Activated CD8-positive, alpha-beta memory T cell treated with anti-CD3 and anti-CD28 coated beads for 36 hours (primary cell): ENCODE results near the gene RBM42. TPM values are rescaled to one million over a fixed set of nuclear protein-coding genes. Genes with fewer than 3 reads are reported as not detected.
"Not testable (repeated sequence)": the region's sequence is repeated elsewhere in the genome, so short reads cannot be mapped to it uniquely, and the experiment has no call there.

Source experiments
- CTCF ChIA-PET: fragments of 350-600 bp; sonication (Branson Sonifier 250); formaldehyde crosslinking; loops from one replicate; lab custom pipeline; 2021; ENCODE audit warnings: antibody characterized with exemption; lab: Charles Lee
- POLR2A ChIA-PET: fragments of 350-600 bp; sonication (Branson Sonifier 250); formaldehyde crosslinking; loops from one replicate; lab custom pipeline; 2021; ENCODE audit warnings: antibody characterized with exemption; lab: Charles Lee
- total RNA-seq, 2 experiments: library from RNA; stranded (reverse); gene quantifications; one replicate each; pipeline ENCODE4 v1.2.3, GENCODE V29; 2021

Gene RBM42, protein sequence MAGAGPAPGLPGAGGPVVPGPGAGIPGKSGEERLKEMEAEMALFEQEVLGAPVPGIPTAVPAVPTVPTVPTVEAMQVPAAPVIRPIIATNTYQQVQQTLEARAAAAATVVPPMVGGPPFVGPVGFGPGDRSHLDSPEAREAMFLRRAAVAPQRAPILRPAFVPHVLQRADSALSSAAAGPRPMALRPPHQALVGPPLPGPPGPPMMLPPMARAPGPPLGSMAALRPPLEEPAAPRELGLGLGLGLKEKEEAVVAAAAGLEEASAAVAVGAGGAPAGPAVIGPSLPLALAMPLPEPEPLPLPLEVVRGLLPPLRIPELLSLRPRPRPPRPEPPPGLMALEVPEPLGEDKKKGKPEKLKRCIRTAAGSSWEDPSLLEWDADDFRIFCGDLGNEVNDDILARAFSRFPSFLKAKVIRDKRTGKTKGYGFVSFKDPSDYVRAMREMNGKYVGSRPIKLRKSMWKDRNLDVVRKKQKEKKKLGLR
- 100 to 1,000 TPM; 102 to 104 TPM for total RNA-seq

DNA sequence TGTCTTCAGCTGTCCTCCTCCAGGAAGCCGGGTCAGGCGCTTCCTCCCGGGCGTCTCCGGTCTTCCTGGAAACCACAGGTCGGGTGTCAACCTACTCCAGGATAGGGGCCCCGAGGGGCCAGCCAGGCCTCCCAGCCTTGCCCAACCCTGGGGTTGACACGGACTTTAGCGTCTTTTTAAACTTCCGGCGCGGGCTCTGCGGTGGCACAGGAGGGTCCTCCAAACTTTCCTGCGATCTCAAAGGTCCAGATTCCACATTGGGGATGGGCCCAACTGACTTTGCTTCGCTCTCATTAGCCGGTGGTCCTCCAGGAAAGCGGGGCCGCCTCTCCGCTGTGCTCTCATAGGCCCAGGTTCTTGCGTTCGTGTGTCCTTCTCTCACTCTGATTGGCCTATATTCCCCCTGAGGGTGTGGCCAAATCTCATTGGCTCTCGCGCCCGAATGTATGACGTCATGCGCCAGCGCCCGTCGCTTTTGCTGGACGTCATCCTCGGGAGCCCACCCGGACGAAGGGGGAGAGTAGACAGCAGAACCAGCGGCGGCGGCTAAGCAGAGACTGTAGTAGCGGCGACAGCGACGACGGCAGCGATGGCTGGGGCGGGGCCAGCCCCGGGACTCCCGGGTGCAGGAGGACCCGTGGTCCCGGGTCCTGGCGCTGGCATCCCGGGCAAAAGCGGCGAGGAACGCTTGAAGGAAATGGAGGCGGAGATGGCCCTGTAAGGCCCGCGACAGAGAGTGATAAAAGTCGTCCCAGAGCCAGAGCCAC is at the start of gene RBM42:
Gene RBM42 (plus strand): TSS at position 472 of the 767 bp plus-strand sequence. CDS start 118 bp downstream, at position 590.
- POLR2A ChIA-PET, result no interaction called here
- CTCF ChIA-PET, result no interaction called here

DNA sequence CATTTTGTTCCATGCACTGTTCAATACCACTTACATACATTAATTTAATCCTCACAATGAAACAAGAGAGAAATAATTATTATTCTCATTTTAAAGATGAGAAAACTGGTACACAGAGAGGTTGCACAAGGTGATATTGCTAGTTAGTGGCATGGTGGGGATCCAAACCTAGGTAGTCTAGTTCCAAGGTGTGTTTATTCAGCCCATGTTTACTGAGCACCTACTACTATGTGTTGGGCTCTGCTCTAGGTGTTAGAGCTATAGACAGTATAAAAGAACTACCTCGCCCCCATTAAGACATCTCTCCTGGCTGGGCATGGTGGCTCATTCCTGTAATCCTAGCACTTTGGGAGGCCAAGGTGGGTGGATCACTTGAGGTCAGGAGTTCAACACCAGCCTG is 46.1 kb upstream of the RBM42 start:
- POLR2A ChIA-PET, result no interaction called here
- CTCF ChIA-PET, result no interaction called here

DNA sequence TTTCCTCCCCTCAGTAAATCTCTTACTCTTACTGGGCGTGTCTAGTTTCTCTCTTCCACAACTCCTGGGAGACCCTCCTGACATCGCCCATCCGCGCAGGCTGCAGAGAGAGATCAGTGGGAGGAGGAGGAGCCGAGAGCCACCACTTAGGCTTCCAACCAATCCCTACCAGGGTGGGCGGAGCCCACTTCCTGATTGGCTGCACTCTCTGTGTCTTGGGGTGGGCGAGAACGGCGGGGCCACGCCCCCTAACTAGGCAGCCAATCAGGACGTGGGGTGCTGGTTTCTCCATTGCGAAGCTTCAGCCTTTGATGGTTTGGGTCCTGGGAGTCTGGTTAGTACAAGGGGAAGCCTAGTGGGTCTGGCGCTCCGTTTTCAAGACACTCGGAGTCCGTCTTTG is 43.0 kb upstream of the RBM42 start, which contains the start of gene PMIS2:
Gene PMIS2 (plus strand): TSS at position 326 of the 400 bp plus-strand sequence. CDS start 87 bp downstream, outside the sequence.
- ChIA-PET POLR2A (no interaction called here), CTCF (interaction anchor here (0.7 kb wide), 1 partner anchor 162 kb away, joined by 3 read pairs; no protein-coding TSS in a partner anchor)

DNA sequence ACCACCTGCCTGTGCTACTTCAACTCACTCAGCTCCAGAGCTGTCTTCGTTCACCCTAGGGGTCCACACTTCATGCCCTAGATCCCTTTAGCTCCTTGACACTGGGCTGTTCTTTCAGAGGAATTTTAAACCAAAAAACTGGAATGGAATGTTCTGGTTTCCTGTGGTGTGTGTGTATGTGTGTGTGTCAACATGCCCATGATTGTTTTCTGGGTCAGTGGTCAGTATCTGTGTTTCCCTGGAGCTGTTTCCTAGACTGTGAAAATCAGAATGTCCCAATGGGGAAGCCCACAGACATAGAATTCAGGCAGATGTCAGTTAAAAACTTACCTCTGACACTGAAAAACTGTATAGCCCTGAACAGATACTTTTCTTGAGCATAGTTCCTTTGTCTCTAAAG is 41.5 kb upstream of the RBM42 start:
- CTCF ChIA-PET, result no interaction called here

DNA sequence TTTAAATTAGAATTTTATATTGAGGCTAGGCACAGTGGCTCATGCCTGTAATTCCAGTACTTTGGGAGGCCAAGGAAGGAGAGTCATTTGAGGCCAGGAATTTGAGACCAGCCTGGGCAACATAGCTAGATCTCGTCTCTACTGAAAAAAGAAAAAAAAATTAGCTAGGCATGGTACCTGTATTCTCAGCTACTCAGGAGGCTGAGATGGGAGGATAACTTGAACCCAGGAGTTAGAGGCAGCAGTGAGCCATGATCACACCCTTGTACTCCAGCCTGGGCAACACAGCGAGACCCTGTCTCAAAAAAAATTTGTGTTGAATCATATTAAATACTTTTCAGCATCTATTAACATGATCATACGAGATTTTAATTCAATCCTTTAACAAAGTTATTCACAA is 38.0 kb upstream of the RBM42 start:
- POLR2A ChIA-PET, result interaction anchor here (0.6 kb wide), 1 partner anchor 17 kb away, joined by 4 read pairs; no protein-coding TSS in a partner anchor

More for the DNA sequence above, 41.5 kb upstream of the RBM42 start:
- POLR2A ChIA-PET, result interaction anchor here (0.5 to 0.7 kb wide), 2 partner anchors 8 to 152 kb away, joined by 3 read pairs; no protein-coding TSS in a partner anchor

DNA sequence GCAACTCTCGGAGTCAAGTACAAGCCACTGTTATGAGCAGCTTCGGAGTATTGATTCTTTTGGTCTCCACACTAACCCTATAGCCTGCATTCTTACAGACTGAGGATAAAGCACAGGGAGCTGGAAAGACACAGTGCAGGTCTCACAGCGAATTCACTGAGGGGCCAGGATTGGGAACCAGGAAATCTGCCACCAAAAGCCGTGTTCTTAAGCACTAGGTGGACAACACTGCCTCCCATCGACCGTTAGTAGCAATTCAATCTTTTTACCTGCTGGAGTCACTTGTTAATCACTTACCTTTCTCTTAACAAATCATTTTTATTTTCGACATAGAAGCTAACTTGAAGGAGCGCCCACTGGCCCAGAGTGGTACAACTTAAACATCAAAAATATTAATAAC is 36.6 kb upstream of the RBM42 start:
- POLR2A ChIA-PET, result no interaction called here
- CTCF ChIA-PET, result interaction anchor here (0.6 to 2.0 kb wide), 11 partner anchors 12 to 88 kb away, joined by 3 to 13 read pairs (median 4); partner anchors contain the start of gene HAUS5

More for the DNA sequence above, 38.0 kb upstream of the RBM42 start:
- CTCF ChIA-PET, result interaction anchor here (0.7 to 1.0 kb wide), 3 partner anchors 81 to 211 kb away, joined by 3 read pairs; no protein-coding TSS in a partner anchor

DNA sequence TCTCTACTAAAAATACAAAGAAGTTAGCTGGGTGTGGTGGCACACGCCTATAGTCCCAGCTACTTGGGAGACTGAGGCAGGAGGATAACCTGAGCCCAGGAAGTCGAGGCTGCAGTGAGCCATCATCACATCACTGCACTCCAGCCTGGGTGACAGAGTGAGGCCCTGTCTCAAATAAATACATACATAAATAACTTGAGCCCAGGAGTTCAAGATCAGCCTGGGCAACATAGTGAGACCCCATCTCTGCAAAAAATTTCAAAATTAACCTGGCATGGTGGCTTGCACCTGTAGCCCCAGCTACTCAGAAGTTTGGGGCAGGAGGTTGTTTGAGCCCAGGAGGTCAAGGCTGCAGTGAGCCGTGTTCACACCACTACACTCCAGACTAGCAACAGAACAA is 33.8 kb upstream of the RBM42 start:
- CTCF ChIA-PET, POLR2A ChIA-PET: not testable (repeated sequence)

DNA sequence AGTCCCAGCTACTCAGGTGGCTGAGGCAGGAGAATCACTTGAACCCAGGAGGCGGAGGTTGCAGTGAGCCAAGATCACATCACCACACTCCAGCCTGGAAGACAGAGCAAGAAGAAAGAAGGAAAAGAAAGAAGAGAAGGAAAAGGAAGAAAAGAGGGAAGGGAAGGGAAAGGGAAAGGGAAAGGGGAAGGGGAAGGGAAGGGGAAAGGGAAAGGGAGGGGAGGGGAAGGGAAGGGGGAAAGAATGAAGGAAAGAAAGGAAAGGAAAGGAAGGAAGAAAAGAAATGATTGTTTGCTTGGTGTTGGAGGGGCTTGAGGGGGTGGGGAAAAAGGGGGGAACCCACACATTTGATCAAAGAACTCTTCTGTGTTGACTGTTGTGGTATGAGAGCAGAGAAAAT is 32.9 kb upstream of the RBM42 start:
- POLR2A ChIA-PET, result interaction anchor here (0.7 kb wide), 1 partner anchor 9 kb away, joined by 3 read pairs; no protein-coding TSS in a partner anchor

DNA sequence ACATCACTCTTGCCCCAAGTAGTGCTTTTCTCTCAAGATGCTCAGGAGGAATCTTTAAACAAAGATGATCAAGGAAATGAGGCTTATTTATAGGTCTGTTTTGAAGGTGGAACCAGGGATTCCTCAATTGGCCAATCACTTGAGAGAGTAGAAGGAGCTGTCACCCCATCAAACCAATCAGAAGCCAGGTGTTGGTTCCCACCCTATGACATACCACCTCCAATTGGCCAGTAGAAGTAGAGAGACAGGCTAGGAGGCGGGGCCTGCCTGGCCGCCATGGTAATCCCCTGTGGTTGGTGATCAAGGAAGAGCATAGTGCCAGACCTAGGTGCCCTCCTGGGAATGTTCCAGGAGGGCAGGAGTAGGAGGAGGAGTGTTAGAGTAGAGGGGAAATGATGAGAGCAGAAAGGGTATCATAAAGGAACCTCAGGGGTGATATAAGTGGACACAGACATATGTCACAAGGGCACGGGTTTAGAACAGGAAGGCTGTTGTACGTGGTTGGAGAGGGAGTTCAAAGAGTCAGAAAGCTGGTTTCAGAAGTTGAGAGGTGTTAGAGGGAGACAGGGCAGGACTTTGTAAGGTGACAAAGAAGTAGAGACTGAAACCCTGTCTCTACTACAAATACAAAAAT is 32.4 kb upstream of the RBM42 start:
- POLR2A ChIA-PET, result no interaction called here
- CTCF ChIA-PET, result interaction anchor here (0.6 to 0.7 kb wide), 2 partner anchors 78 to 233 kb away, joined by 3 to 4 read pairs; no protein-coding TSS in a partner anchor

More for the DNA sequence above, 32.9 kb upstream of the RBM42 start:
- CTCF ChIA-PET, result no interaction called here

DNA sequence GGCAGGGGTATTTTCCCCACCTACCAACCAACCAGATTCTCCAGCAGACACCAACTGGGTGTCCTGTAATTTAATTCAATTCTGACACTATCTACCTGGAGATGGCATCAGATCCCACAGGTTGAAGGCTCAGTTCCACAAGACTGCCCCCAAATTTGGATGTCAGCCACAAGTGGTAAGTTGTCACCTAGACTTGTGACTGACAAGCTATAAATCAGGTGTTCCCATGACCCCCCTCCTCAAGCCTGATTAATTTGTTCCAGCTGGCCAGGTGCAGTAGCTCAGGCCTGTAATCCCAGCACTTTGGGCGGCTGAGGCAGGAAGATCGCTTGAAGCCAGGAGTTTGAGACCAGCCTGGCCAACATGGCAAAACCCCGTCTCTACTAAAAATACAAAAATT is 26.9 kb upstream of the RBM42 start:
- ChIA-PET POLR2A (no interaction called here), CTCF (interaction anchor here (0.7 to 1.0 kb wide), 3 partner anchors 11 to 487 kb away, joined by 3 to 4 read pairs (median 4); partner anchors contain the start of gene HAUS5)

DNA sequence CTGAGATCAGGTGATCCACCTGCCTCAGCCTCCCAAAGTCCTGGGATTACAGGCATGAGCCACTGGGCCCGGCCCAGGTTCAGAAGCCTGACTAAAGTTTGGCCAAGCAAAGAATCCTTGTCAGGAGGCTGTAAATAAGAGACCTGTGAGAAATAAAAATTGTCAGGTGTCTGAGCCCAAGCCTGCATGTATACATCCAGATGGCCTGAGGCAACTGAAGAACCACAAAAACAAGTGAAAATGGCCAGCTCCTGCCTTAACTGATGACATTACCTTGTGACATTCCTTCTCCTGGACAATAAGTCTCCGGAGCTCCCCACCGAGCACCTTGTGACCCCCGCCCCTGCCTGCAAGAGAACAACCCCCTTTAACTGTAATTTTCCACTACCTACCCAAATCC is 24.4 kb upstream of the RBM42 start:
- POLR2A ChIA-PET, result not testable (repeated sequence)
- CTCF ChIA-PET, result interaction anchor here (0.6 to 1.1 kb wide), 2 partner anchors 12 to 90 kb away, joined by 3 to 5 read pairs; no protein-coding TSS in a partner anchor

DNA sequence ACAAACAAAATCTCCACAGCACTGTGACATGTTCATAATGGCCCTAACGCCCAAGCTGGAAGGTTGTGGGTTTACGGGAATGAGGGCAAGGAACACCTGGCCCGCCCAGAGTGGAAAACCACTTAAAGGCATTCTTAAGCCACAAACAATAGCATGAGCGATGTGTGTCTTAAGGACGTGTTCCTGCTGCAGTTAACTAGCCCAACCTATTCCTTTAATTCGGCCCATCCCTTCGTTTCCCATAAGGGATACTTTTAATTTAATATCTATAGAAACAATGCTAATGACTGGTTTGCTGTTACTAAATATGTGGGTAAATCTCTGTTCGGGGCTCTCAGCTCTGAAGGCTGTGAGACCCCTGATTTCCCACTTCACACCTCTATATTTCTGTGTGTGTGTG is 21.7 kb upstream of the RBM42 start:
- ChIA-PET CTCF (interaction anchor here (0.6 kb wide), 1 partner anchor 147 kb away, joined by 4 read pairs; no protein-coding TSS in a partner anchor), POLR2A (interaction anchor here (0.7 kb wide), 1 partner anchor 16 kb away, joined by 4 read pairs; no protein-coding TSS in a partner anchor)

DNA sequence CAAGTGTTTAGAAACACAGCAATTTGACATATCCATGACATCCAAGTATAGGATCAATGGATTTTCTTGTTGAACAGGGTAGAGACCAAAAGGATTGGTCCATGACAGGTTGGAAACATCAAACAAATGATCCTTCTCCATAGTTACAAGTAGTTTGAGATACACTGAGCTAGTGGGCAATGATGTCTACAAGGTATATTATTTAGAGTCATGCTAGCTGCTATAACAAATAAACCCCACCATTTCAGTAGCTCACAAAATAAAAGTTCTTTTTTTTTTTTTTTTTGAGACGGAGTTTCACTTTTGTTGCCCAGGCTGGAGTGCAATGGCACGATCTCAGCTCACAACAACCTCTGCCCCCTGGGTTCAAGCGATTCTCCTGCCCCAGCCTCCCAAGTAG is 21.2 kb upstream of the RBM42 start:
- ChIA-PET POLR2A (interaction anchor here (0.6 to 0.7 kb wide), 2 partner anchors 17 to 63 kb away, joined by 3 to 4 read pairs; no protein-coding TSS in a partner anchor), CTCF (interaction anchor here (1.4 kb wide), 1 partner anchor 58 kb away, joined by 4 read pairs; no protein-coding TSS in a partner anchor)

DNA sequence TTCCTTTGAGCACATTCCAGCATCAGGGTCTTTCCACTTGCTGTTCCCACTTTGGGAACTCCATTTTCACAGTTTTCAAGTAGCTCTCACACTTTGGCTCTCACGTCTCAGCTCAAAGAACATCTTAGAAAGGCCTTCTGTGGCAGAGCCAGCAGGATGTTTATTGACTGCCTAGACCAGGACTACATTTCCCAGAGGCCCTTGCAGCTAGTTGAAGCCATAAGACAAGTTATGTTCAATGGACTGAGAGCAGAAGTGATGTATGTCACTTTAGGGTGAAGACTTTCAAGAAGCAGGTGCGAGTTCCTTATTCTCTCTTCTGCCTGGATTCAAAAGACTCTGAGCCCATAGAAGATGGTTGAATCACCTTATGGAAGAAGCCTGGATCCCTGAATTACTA is 20.6 kb upstream of the RBM42 start:
- CTCF ChIA-PET, result interaction anchor here (1.4 kb wide), 1 partner anchor 59 kb away, joined by 4 read pairs; no protein-coding TSS in a partner anchor
- POLR2A ChIA-PET, result interaction anchor here (0.6 kb wide), 1 partner anchor 64 kb away, joined by 3 read pairs; no protein-coding TSS in a partner anchor

DNA sequence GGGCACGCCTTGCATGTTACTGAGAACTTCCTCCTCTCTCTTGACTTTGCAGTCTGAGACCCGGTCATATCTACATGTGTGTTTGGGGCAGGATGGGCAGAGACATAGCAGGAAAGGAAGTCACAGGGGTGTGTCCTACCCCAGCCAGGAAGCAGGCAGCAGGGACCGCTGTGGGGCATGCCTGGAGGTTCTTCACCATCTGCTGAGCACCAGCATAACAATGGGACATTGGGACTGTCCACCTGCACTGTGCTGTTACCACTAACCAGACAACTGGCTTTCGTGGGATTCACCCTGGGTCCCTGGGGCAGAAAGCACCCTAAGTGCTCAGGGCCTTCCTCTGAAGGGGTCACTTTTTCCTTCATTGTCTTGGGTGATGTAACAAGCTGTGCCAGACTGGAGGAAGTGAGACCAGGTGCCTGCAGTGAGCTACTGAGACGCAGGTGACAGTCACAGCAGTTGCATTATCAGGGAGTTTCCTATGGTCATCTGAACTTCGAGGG is 18.9 kb upstream of the RBM42 start:
- CTCF ChIA-PET, result no interaction called here
- POLR2A ChIA-PET, result no interaction called here

DNA sequence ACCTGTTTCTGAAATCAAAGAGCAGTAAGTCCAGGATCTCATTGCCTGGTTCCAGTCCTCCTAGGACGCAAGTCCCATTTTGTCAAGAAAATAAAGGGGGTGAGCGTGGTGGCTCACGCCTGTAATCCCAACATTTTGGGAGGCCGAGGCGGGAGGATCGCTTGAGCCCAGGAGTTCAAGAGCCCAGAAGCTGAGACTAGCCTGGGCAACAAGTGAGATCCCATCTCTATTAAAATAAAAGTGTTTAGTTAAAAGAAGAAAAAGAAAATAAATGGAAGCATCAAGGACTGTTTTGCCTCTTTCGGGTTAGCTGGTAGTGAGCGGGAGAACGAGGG is 16.6 kb upstream of the RBM42 start:
- ChIA-PET CTCF (interaction anchor here (1.1 to 2.8 kb wide), 4 partner anchors 11 to 102 kb away, joined by 3 to 13 read pairs (median 4); no protein-coding TSS in a partner anchor), POLR2A (interaction anchor here (1.3 to 1.9 kb wide), 2 partner anchors 36 to 68 kb away, joined by 7 read pairs; partner anchors contain the start of gene COX6B1)

DNA sequence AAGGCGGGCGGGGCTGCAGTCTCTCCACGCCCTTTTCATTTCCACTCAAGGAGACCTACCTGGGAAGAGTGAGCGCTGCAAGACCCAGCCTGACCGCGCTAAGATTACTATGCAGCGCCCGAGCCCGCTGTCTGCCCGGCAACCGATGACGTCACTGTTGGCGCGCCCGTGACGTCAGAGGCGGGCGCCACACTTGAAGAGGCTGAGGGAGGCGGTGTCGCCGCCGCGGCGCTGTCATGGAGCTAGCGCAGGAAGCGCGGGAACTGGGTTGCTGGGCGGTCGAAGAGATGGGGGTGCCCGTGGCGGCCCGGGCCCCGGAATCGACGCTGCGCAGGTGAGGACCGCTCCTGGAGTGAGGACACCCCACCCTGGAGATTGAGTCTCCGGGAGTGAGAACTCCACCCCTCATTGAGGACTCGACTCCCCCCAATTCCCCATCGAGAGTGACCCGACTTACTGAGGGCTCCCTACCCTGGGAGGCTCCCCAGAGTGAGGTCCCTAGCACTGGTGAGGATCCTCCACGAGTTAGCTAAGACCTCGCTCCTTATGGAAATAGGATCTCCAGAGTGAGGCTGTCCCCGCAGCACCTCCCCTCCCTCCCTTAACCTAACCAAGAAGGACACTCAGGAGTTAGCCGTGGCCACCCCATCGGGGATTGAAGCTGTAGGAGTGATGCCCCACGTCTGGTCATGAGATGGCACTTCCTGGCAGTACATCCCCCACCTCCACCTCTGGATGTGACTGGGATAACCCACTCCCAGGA is 16.1 kb upstream of the RBM42 start, which contains the start of gene HAUS5:
Gene HAUS5 (plus strand): TSS at position 177 of the 763 bp plus-strand sequence. CDS start 60 bp downstream, at position 237.
- CTCF ChIA-PET, result interaction anchor here (0.6 to 2.8 kb wide), 5 partner anchors 11 to 345 kb away, joined by 3 to 13 read pairs (median 3); no protein-coding TSS in a partner anchor
- POLR2A ChIA-PET, result interaction anchor here (1.0 to 1.9 kb wide), 3 partner anchors 10 to 68 kb away, joined by 3 to 7 read pairs (median 7); partner anchors contain the start of gene COX6B1
